HG02852 (cell line): ENCODE results near the gene ZNF768.

Experiments used
- ATAC-seq: cut with Tn5 transposase; IDR thresholded peaks from one replicate; pipeline ENCODE4 v1.9.1; 2021; ENCODE audit warnings: mild to moderate bottlenecking, moderate library complexity; ENCODE audit not compliant: unreplicated experiment

The ZNF768 gene

GRCh38 chr16:30474074-30474452 lies 52.3 kb downstream of the ZNF768 start:
- ATAC-seq = no peak
